WERI-Rb-1 (cell line): ENCODE results near the gene KIF21A.

Experiments used
- DNase-seq: peaks from one replicate; pipeline ENCODE4 v3.0.0-alpha.2; 2020
- H3K27ac ChIP-seq: fragments of 250-450 bp; sonication (Bioruptor Pico); 2 replicates; pipeline ENCODE4 v1.5.1; 2020; ENCODE audit warnings: mild to moderate bottlenecking, moderate library complexity
- H3K27me3 ChIP-seq: fragments of 250-450 bp; sonication (Bioruptor Pico); 2 replicates; pipeline ENCODE4 v1.5.1; 2021; ENCODE audit warnings: mild to moderate bottlenecking, low read depth, moderate library complexity; ENCODE audit not compliant: insufficient read depth, severe bottlenecking
- H3K36me3 ChIP-seq: fragments of 250-450 bp; sonication (Bioruptor Pico); 2 replicates; pipeline ENCODE4 v1.5.1; 2020; ENCODE audit warnings: mild to moderate bottlenecking, moderate library complexity
- H3K4me3 ChIP-seq: 2 replicates; pipeline ENCODE4 v1.5.1; 2011; ENCODE audit warnings: low read depth, mild to moderate bottlenecking, control low read depth, low read length
- H3K9me3 ChIP-seq: fragments of 250-450 bp; sonication (Bioruptor Pico); 2 replicates; pipeline ENCODE4 v1.5.1; 2021; ENCODE audit warnings: mild to moderate bottlenecking, moderate library complexity; ENCODE audit not compliant: severe bottlenecking
- CTCF ChIP-seq: IDR thresholded peaks from 2 replicates; pipeline ENCODE4 v1.5.1; 2011; ENCODE audit warnings: low read depth, mild to moderate bottlenecking, control low read depth, inconsistent platforms, low read length

The KIF21A gene

DNA sequence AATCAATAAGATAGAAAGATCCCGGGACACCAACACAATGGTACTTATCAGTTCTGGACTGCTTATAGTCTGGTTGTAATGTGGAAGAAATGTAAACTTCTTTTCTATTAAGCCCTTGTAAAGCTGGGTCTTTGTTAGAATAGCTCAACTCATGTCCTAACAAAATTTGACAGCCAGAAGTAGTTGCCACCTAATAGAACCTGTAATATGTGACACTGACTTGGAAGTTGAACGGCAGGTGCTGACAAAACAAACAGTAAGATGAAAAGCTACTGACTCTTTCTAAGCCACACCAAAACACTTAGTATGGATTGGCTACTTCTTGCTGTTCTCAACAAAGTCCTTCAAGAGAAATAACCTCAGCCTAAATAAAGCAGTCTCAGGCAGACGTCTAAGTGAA is 56.6 kb downstream of the KIF21A start:
- H3K4me3 ChIP-seq, result no peak overlapping the region
- H3K27me3 ChIP-seq, result no peaks in the 10 kb centered on the region
- 0 out of 2 replicates have a peak, but pooled peaks cover 2% of the 10 kb centered on the region for H3K36me3 ChIP-seq
- TF ChIP-seq CTCF, result no peak
- DNase-seq, result no peak
- H3K9me3 ChIP-seq, result no peaks in the 10 kb centered on the region
- H3K27ac ChIP-seq, result no peak overlapping the region

GRCh38 chr12:39383114-39383513 is 59.8 kb downstream of the KIF21A start:
- no peaks in the 10 kb centered on the region for H3K9me3 ChIP-seq
- no peak overlapping the region for H3K4me3 ChIP-seq
- no peak for DNase-seq
- no peak for TF ChIP-seq CTCF
- H3K27ac ChIP-seq, result no peak overlapping the region
- H3K27me3 ChIP-seq, result no peaks in the 10 kb centered on the region
- 0 out of 2 replicates have a peak, but pooled peaks cover 2% of the 10 kb centered on the region for H3K36me3 ChIP-seq

DNA sequence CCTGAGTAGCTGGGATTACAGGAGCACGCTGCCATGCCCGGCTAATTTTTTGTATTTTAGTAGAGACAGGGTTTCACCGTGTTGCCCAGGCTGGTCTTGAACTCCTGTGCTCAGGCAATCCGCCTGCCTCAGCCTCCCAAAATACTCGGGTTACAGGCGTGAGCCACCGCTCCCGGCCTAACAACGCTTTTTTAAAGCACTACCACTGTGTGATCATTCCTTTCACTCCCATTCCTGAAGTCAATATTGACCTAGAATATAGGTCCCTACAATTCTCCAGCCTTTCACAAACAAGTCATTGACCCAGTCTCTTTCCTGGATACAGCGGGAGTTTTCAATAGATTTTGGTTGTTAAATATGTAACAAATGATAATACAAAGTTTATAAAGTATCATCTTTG is 62.8 kb downstream of the KIF21A start:
- no peak for TF ChIP-seq CTCF
- H3K36me3 ChIP-seq, result no peaks in the 10 kb centered on the region
- H3K27me3 ChIP-seq, result no peaks in the 10 kb centered on the region
- DNase-seq, result no peak
- no peak overlapping the region for H3K27ac ChIP-seq
- H3K9me3 ChIP-seq, result no peaks in the 10 kb centered on the region
- H3K4me3 ChIP-seq, result no peak overlapping the region

DNA sequence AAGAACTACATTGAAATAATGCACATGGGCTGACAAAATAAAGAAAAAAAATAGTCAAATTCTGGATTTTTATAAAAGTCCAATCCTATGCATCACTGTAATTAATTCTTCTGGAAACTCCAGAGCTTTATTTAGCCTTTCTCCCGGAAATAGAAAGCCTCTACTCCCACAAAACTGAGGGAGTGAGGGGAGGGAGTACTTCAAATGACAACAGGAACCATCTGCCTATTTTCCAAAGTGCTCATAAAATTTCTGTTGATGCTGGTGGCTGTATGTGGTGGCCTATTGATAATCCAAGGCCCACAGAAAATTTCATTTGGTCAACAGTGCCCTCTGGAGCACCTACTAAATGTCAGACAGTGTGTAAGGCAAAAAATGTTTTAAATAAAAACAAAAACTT is 64.6 kb downstream of the KIF21A start:
- Histone ChIP-seq H3K27ac (no peak overlapping the region), H3K36me3 (no peaks in the 10 kb centered on the region), H3K4me3 (no peak overlapping the region), H3K27me3 (no peaks in the 10 kb centered on the region), H3K9me3 (no peaks in the 10 kb centered on the region)
- TF ChIP-seq CTCF, result no peak
- no peak for DNase-seq

DNA sequence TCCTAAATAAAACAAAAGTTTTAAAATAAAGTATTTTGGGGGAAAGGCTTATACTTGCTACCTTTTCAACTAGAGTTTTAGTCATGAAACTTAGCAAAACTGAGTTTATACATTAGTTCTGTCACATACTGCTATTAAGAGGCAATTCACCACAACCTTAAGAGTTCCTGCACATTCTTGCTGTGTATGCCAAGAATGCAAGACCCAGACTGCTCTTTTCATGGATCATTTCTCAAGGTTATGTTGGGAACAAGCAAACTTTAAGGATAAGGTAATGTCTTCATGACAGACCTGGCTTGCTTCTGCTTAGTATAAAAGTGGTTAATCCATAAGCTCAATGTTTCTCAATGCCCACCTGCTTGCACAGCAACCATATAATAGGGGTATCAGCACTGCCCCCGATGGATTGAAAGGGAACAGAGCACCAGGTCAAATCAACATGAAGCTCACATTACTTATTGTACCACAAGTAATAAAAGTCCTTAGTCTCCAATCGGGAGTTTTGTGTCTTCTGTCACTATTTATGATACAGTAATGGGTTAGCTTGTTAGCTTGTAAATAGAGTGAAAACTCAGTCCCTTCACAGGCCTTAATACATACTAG is 67.6 kb downstream of the KIF21A start:
- no peaks in the 10 kb centered on the region for H3K27me3 ChIP-seq
- H3K9me3 ChIP-seq, result no peaks in the 10 kb centered on the region
- peak; percentile 28; the same call in 1 of the 2 replicates for TF ChIP-seq CTCF
- H3K27ac ChIP-seq, result no peak overlapping the region
- no peaks in the 10 kb centered on the region for H3K36me3 ChIP-seq
- no peak overlapping the region for H3K4me3 ChIP-seq
- peak; percentile 36 for DNase-seq

GRCh38 chr12:39372929-39373328 is 70.0 kb downstream of the KIF21A start:
- no peaks in the 10 kb centered on the region for H3K27me3 ChIP-seq
- no peak for DNase-seq
- TF ChIP-seq CTCF, result no peak
- no peaks in the 10 kb centered on the region; the same call in 1 of the 2 replicates for H3K36me3 ChIP-seq
- H3K4me3 ChIP-seq, result no peak overlapping the region
- no peak overlapping the region for H3K27ac ChIP-seq
- H3K9me3 ChIP-seq, result no peaks in the 10 kb centered on the region
